ENCODE data around the gene NUTM1. TPM values are rescaled to one million over a fixed set of nuclear protein-coding genes. Genes with fewer than 3 reads are reported as not detected.

The NUTM1 gene
- total RNA-seq, 1 experiment from 2014 or later: 0.26 TPM

- Histone ChIP-seq H3K4me2 (ENCODE audit: insufficient read depth, insufficient read length, low read length) (no peak overlapping the region), H3K4me1 (ENCODE audit: insufficient read depth, low read length) (no peaks in the 10 kb centered on the region), H3K4ac (ENCODE audit: low read depth, low read length) (no peak overlapping the region), H3K27ac (ENCODE audit: insufficient read length, low read depth, low read length) (no peak overlapping the region), H3K79me2 (ENCODE audit: insufficient read depth, low read length) (no peaks in the 10 kb centered on the region), H3K9ac (ENCODE audit: extremely low read depth, insufficient read length, low read length) (no peak overlapping the region), H2AK5ac (ENCODE audit: insufficient read length, low read length) (no peak overlapping the region), H2BK20ac (ENCODE audit: low read depth, low read length, poor library complexity, severe bottlenecking) (no peak overlapping the region), H3K9me3 (ENCODE audit: control insufficient read depth, low read depth, low read length) (no peaks in the 10 kb centered on the region), H3K23me2 (ENCODE audit: insufficient read length, low read depth, low read length, poor library complexity, severe bottlenecking) (no peaks in the 10 kb centered on the region), H3K56ac (ENCODE audit: insufficient read length, low read depth, low read length) (no peak overlapping the region), H2BK15ac (ENCODE audit: low read depth, low read length) (no peak overlapping the region), H2BK5ac (ENCODE audit: insufficient read length, low read length) (no peak overlapping the region), H4K20me1 (ENCODE audit: control insufficient read depth, insufficient read depth, insufficient read length) (no peaks in the 10 kb centered on the region), H2AFZ (ENCODE audit: low read length) (no peak overlapping the region), H3K79me1 (ENCODE audit: insufficient read depth, low read depth, low read length, poor library complexity, severe bottlenecking) (no peaks in the 10 kb centered on the region), H2BK120ac (ENCODE audit: low read depth, low read length, poor library complexity, severe bottlenecking) (no peak overlapping the region), H3K27me3 (ENCODE audit: insufficient read depth, low read length) (no peaks in the 10 kb centered on the region), H2BK12ac (ENCODE audit: insufficient read length, low read depth, low read length) (no peak overlapping the region), H3T11ph (ENCODE audit: low read length) (no peak overlapping the region), H4K5ac (ENCODE audit: insufficient read length, low read depth, low read length) (no peak overlapping the region), H3K14ac (ENCODE audit: insufficient read depth, low read length) (no peak overlapping the region), H3K18ac (ENCODE audit: insufficient read length, low read depth, low read length) (no peak overlapping the region), H4K8ac (replicated peaks; ENCODE audit: insufficient read length, low read depth, low read length) (no peak overlapping the region), H3K23ac (ENCODE audit: insufficient read length, low read depth, low read length) (no peak overlapping the region), H4K91ac (ENCODE audit: insufficient read length, low read depth, low read length) (no peak overlapping the region)
- H3K27ac Mint-ChIP-seq: no peak overlapping the region
- no peak for DNase-seq
- WGBS (ENCODE audit: extremely low coverage, insufficient read length, low lambda C conversion rate): no CpG with 5 or more reads among the region's 3 CpGs
- H3K27me3 Mint-ChIP-seq (ENCODE audit: low read depth): no peaks in the 10 kb centered on the region
- H3K4me1 Mint-ChIP-seq: peaks cover 11 to 15% of the 10 kb centered on the region in 2 experiments
- H3K4me3 Mint-ChIP-seq: no peak overlapping the region
- H3K9me3 Mint-ChIP-seq: no peaks in the 10 kb centered on the region
- peaks cover 0 to 3% (median 0%) of the 10 kb centered on the region in 3 experiments; a peak in 1 of 7 replicates for H3K36me3 Mint-ChIP-seq (ENCODE audit: insufficient read depth in 1 of 3, low read depth in 3 of 3)
- TF ChIP-seq CTCF (conservative IDR thresholded peaks at IDR 0.05): no peak
Observed at GRCh38 chr15:34314491-34315490, 28.3 kb upstream of the NUTM1 start.

All from H9 (cell line).